ENCODE results near the gene PDE10A.

DNA sequence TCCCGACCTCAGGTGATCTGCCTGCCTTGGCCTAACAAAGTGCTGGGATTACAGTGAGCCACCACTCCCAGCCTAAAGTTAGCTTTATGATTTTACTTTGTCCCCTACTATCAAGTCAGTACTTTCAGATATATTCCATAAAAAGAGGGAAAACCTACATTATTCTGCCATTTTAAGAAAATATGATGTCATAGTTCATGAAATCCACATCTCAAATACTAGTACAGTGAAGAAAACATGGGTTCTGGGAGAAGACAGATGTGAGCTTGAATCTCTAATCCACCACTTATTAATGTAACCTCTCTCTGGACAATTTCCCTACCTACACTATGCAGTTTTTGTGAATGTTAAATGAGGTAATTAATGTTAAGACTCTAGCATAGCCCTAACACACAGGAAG lies 74.5 kb downstream of the PDE10A start:
- TF ChIP-seq, protein P1, sequence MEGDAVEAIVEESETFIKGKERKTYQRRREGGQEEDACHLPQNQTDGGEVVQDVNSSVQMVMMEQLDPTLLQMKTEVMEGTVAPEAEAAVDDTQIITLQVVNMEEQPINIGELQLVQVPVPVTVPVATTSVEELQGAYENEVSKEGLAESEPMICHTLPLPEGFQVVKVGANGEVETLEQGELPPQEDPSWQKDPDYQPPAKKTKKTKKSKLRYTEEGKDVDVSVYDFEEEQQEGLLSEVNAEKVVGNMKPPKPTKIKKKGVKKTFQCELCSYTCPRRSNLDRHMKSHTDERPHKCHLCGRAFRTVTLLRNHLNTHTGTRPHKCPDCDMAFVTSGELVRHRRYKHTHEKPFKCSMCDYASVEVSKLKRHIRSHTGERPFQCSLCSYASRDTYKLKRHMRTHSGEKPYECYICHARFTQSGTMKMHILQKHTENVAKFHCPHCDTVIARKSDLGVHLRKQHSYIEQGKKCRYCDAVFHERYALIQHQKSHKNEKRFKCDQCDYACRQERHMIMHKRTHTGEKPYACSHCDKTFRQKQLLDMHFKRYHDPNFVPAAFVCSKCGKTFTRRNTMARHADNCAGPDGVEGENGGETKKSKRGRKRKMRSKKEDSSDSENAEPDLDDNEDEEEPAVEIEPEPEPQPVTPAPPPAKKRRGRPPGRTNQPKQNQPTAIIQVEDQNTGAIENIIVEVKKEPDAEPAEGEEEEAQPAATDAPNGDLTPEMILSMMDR (IDR thresholded peaks at IDR 0.05) = no peak
- no peak for TF ChIP-seq POLR2A (IDR thresholded peaks at IDR 0.05)

All from ovary (tissue), 3 donors.